GM23248 (cell line): ENCODE measurements around the gene TMEM161B.

Experiments
- EZH2 ChIP-seq: fragments of 200-600 bp; sonication (generic); IDR thresholded peaks from 2 replicates; pipeline ENCODE4 v1.6.1; 2018; ENCODE audit warnings: antibody characterized with exemption, mild to moderate bottlenecking; ENCODE audit not compliant: insufficient read depth, poor library complexity, severe bottlenecking
- EZH2phosphoT487 ChIP-seq: fragments of 200-600 bp; sonication (generic); IDR thresholded peaks from 2 replicates; pipeline ENCODE4 v1.6.1; 2018; ENCODE audit warnings: antibody characterized with exemption, moderate library complexity, mild to moderate bottlenecking, low read depth; ENCODE audit not compliant: insufficient read depth

DNA sequence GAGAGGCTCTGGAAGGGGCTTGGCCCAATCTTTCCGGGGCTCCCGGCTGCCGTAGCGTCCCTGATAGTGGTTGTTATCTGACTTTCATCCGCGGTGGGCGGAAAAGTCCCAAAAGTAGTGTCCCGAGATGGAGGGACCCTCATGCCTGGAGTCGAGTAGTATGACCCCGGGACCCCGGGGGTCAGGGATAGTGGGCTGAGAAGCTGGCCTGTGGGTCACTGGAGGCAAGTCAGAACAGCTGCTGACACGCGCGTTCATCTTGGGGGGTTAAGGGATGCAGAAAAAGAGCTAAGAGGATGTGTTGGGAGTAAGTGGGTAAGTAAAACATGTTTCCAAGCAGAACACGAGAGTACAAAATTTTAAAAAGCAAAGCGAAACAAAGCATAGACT is 123.4 kb downstream of the TMEM161B start:
- TF ChIP-seq EZH2 (no peak), EZH2phosphoT487 (no peak)
